Umbilical cord (tissue), 2 donors: ENCODE results near the gene OASL. TPM values are rescaled to one million over a fixed set of nuclear protein-coding genes. Genes with fewer than 3 reads are reported as not detected.

Experiments used
- DNase-seq: peaks from one replicate; pipeline ENCODE4 v3.0.0-alpha.2; 2015; ENCODE audit warnings: low spot score
- total RNA-seq: library from RNA; depleted of rRNA; stranded (reverse); fragments of >200 nt; gene quantifications from one replicate; pipeline ENCODE4 v1.2.3, GENCODE V29; 2014; ENCODE audit warnings: low replicate concordance; ENCODE audit not compliant: insufficient read depth

The OASL gene
- total RNA-seq, 1 donor from 2014 or later: 1.2 TPM

GRCh38 chr12:120992989-120993388, 46.1 kb downstream of the OASL start:
- no peak for DNase-seq

- DNase-seq: no peak
Observed at GRCh38 chr12:120991965-120992364, 47.1 kb downstream of the OASL start.

GRCh38 chr12:120990487-120991055, 48.5 kb downstream of the OASL start:
- no peak for DNase-seq

- DNase-seq: no peak
Observed at GRCh38 chr12:120989687-120990086, 49.4 kb downstream of the OASL start.

GRCh38 chr12:120988658-120989057, 50.4 kb downstream of the OASL start:
- DNase-seq: no peak

GRCh38 chr12:120988234-120988633, 50.8 kb downstream of the OASL start:
- DNase-seq: no peak

GRCh38 chr12:120984351-120984898, 54.6 kb downstream of the OASL start:
- no peak for DNase-seq

GRCh38 chr12:120983759-120984158, 55.3 kb downstream of the OASL start:
- no peak for DNase-seq

GRCh38 chr12:120982659-120983058, 56.4 kb downstream of the OASL start:
- DNase-seq: no peak

- no peak for DNase-seq
Observed at GRCh38 chr12:120981407-120981941, 57.6 kb downstream of the OASL start.

- no peak for DNase-seq
Observed at GRCh38 chr12:120980800-120981368, 58.2 kb downstream of the OASL start.

- DNase-seq: peak; percentile 37
Observed at GRCh38 chr12:120979862-120980696, 59.0 kb downstream of the OASL start.

GRCh38 chr12:120979220-120979861, 59.7 kb downstream of the OASL start:
- no peak for DNase-seq

- DNase-seq: no peak
Observed at GRCh38 chr12:120978296-120979219, 60.5 kb downstream of the OASL start, which contains the start of gene HNF1A. TSS of gene HNF1A (plus strand) at chr12:120978543. CDS start at chr12:120978769, 226 bp downstream.

GRCh38 chr12:120977531-120978295, 61.3 kb downstream of the OASL start:
- no peak for DNase-seq

GRCh38 chr12:120972870-120973543, 66.0 kb downstream of the OASL start:
- no peak for DNase-seq

- peak; percentile 77 for DNase-seq
Observed at GRCh38 chr12:120971299-120972180, 67.5 kb downstream of the OASL start.

- DNase-seq: no peak
Observed at GRCh38 chr12:120970310-120970709, 68.7 kb downstream of the OASL start.
